Activated CD4-positive, alpha-beta T cell treated with anti-CD3 and anti-CD28 coated beads for 48 hours (primary cell): Measurements from ENCODE around the gene SEC24A.
A peak's percentile ranks its signal among the peaks of the same experiment; 100 is the strongest.
"Not testable (repeated sequence)": the region's sequence is repeated elsewhere in the genome, so short reads cannot be mapped to it uniquely, and the experiment has no call there.

Source experiments
- DNase-seq: peaks from one replicate; pipeline ENCODE4 v3.0.0-alpha.2; 2020

Gene SEC24A

GRCh38 chr5:134758176-134758503, 109.6 kb downstream of the SEC24A start:
- no peak for DNase-seq

GRCh38 chr5:134758504-134759341, 110.1 kb downstream of the SEC24A start, which contains the start of gene DDX46:
DDX46 (plus strand) TSS chr5:134758779; CDS start chr5:134758939, 160 bp downstream.
- DNase-seq = peak; percentile 98

GRCh38 chr5:134767528-134768291, 119.1 kb downstream of the SEC24A start:
- not testable (repeated sequence) for DNase-seq

DNA sequence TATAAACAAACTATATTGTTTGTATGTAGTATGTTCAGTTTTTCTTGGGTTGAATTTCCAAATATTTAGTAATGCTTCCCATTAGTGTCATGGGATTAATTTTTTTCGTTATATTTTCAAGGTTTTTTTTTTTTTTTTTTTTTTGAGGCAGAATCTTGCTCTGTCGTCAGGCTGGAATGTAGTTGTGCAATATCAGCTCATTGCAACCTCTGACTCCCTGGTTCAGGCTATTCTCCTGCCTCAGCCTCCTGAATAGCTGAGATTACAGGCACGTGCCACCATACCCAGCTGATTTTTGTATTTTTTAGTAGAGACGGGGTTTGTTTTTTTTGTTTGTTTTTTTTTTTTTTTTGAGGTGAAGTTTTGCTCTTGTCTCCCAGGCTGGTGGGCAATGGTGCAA, 120.6 kb downstream of the SEC24A start:
- DNase-seq = no peak

GRCh38 chr5:134772461-134773125, 124.0 kb downstream of the SEC24A start:
- no peak for DNase-seq

- no peak for DNase-seq
Measured at GRCh38 chr5:134777366-134777765, 128.8 kb downstream of the SEC24A start.
